OCI-LY3 (cell line): ENCODE measurements around the gene NAB1.

Source experiments
- EZH2phosphoT487 ChIP-seq: fragments of 200-600 bp; shearing (Covaris generic); IDR thresholded peaks from 2 replicates; pipeline ENCODE4 v1.6.1; 2018; ENCODE audit warnings: antibody characterized with exemption, mixed run types, low read depth
- TF ChIP-seq, protein P1 (sequence below): fragments of 200-600, 300-600 bp; sonication (generic); IDR thresholded peaks from 2 replicates; pipeline ENCODE4 v1.5.1; 2014; ENCODE audit warnings: antibody characterized with exemption, low read length, low read depth

DNA sequence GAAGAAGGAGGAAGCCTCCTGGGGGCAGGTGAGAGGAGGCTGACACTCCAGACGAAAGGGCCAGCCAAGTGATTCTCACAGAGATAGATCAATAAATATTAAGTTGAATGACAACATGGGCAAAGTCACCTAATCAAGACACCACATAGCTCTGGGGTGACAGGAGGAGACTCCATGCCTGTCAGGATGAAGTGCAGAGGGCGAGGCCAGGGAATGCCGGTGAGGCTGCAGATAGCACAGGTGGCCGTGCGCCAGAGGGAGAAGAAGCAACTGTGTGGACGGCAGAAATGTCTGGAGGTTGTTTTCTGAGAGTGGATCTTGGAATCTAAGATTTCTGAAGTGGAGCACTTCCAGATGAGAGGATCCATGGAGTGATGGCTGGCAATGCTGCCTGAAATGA lies 71.4 kb downstream of the NAB1 start:
- TF ChIP-seq, protein P1, sequence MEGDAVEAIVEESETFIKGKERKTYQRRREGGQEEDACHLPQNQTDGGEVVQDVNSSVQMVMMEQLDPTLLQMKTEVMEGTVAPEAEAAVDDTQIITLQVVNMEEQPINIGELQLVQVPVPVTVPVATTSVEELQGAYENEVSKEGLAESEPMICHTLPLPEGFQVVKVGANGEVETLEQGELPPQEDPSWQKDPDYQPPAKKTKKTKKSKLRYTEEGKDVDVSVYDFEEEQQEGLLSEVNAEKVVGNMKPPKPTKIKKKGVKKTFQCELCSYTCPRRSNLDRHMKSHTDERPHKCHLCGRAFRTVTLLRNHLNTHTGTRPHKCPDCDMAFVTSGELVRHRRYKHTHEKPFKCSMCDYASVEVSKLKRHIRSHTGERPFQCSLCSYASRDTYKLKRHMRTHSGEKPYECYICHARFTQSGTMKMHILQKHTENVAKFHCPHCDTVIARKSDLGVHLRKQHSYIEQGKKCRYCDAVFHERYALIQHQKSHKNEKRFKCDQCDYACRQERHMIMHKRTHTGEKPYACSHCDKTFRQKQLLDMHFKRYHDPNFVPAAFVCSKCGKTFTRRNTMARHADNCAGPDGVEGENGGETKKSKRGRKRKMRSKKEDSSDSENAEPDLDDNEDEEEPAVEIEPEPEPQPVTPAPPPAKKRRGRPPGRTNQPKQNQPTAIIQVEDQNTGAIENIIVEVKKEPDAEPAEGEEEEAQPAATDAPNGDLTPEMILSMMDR = no peak
- TF ChIP-seq EZH2phosphoT487 = no peak
